IMR-90 (cell line): ENCODE data around the gene GNB2. TPM values are rescaled to one million over a fixed set of nuclear protein-coding genes. Genes with fewer than 3 reads are reported as not detected.

ENCODE experiments used
- ATAC-seq: fragments of 200-7000 bp; cut with Tn5 transposase; 2 replicates; pipeline ENCODE4 v1.9.1; 2020; ENCODE audit warnings: low read depth, mild to moderate bottlenecking, moderate library complexity
- BruUV-seq: library from RNA; stranded (reverse); fragments of 400-500 nt; replicated peaks from 2 replicates; lab custom pipeline; 2021; lab: Mats Ljungman, UMichigan
- CTCF ChIA-PET: fragments of 300-600 bp; formaldehyde crosslinking; extraction: SDS; loops from one replicate; lab custom pipeline; 2021; ENCODE audit warnings: antibody characterized with exemption; lab: Yijun Ruan, JAX
- POLR2A ChIA-PET: fragments of 300-600 bp; sonication (Branson Sonifier 250); formaldehyde crosslinking; loops from one replicate; lab custom pipeline; 2022; ENCODE audit warnings: antibody characterized with exemption; ENCODE audit not compliant: unreplicated experiment; lab: Charles Lee
- DNase-seq: peaks from one replicate; pipeline ENCODE4 v3.0.0; 2013
- H2AFZ ChIP-seq: replicated peaks from 2 replicates; pipeline ENCODE3; 2013; ENCODE audit warnings: low read length, mild to moderate bottlenecking; ENCODE audit not compliant: poor library complexity
- H2AK5ac ChIP-seq: 2 replicates; pipeline ENCODE4 v1.6.1; 2013; ENCODE audit warnings: low read depth, low read length, inconsistent platforms
- H2AK9ac ChIP-seq: replicated peaks from 2 replicates; pipeline ENCODE3; 2013; ENCODE audit warnings: mild to moderate bottlenecking, low read depth, low read length, moderate library complexity; ENCODE audit not compliant: poor library complexity
- H2BK120ac ChIP-seq: 2 replicates; pipeline ENCODE4 v1.6.1; 2013; ENCODE audit warnings: low read depth, low read length, inconsistent platforms
- H2BK15ac ChIP-seq: 3 replicates; pipeline ENCODE4 v1.6.1; 2013; ENCODE audit warnings: low read depth, low read length, inconsistent platforms
- H2BK20ac ChIP-seq: 2 replicates; pipeline ENCODE4 v1.6.1; 2013; ENCODE audit warnings: low read depth, mild to moderate bottlenecking, inconsistent platforms, low read length, moderate library complexity
- H2BK5ac ChIP-seq: 2 replicates; pipeline ENCODE4 v1.6.1; 2013; ENCODE audit warnings: mild to moderate bottlenecking, low read depth, low read length, inconsistent platforms; ENCODE audit not compliant: poor library complexity, severe bottlenecking
- H3K14ac ChIP-seq: replicated peaks from 2 replicates; pipeline ENCODE4 v1.6.1; 2013; ENCODE audit warnings: low read depth, low read length, inconsistent platforms
- H3K18ac ChIP-seq: 2 replicates; pipeline ENCODE4 v1.6.1; 2013; ENCODE audit warnings: low read depth, low read length, control low read depth
- H3K23ac ChIP-seq: 2 replicates; pipeline ENCODE4 v1.6.1; 2013; ENCODE audit warnings: low read depth, low read length, inconsistent platforms
- H3K27ac ChIP-seq: 2 replicates; pipeline ENCODE4 v1.5.1; 2013; ENCODE audit warnings: mild to moderate bottlenecking, control low read depth, low read length; ENCODE audit not compliant: insufficient read depth
- H3K27me3 ChIP-seq: 2 replicates; pipeline ENCODE4 v1.6.1; 2013; ENCODE audit warnings: low read length; ENCODE audit not compliant: control insufficient read depth, insufficient read depth
- H3K36me3 ChIP-seq: 2 replicates; pipeline ENCODE4 v1.6.1; 2013; ENCODE audit warnings: low read length, mixed read lengths; ENCODE audit not compliant: control insufficient read depth, insufficient read depth
- H3K4ac ChIP-seq: 2 replicates; pipeline ENCODE4 v1.6.1; 2013; ENCODE audit warnings: low read depth, low read length, inconsistent platforms
- H3K4me1 ChIP-seq: 2 replicates; pipeline ENCODE4 v1.6.1; 2013; ENCODE audit warnings: low read length, mixed read lengths; ENCODE audit not compliant: control insufficient read depth, insufficient read depth
- H3K4me2 ChIP-seq: 2 replicates; pipeline ENCODE4 v1.6.1; 2013; ENCODE audit warnings: low read depth, mild to moderate bottlenecking, control low read depth, low read length, moderate library complexity
- H3K4me3 ChIP-seq: 2 replicates; pipeline ENCODE4 v1.5.1; 2013; ENCODE audit warnings: low read depth, mild to moderate bottlenecking, control low read depth, low read length, moderate library complexity; ENCODE audit not compliant: insufficient read depth
- H3K56ac ChIP-seq: 2 replicates; pipeline ENCODE4 v1.6.1; 2013; ENCODE audit warnings: low read length, inconsistent platforms; ENCODE audit not compliant: insufficient read depth; ENCODE audit errors: extremely low read depth
- H3K79me1 ChIP-seq, 2 experiments: 2 replicates each; pipeline ENCODE4 v1.6.1; 2013; ENCODE audit warnings: low read length in 2 of 2, inconsistent platforms in 1 of 2, low read depth in 1 of 2
- H3K9ac ChIP-seq: 2 replicates; pipeline ENCODE4 v1.6.1; 2013; ENCODE audit warnings: low read depth, low read length, control low read depth
- H3K9me1 ChIP-seq: 2 replicates; pipeline ENCODE4 v1.6.1; 2013; ENCODE audit warnings: low read length, inconsistent platforms; ENCODE audit not compliant: insufficient read depth
- H3K9me3 ChIP-seq: 2 replicates; pipeline ENCODE4 v1.6.1; 2013; ENCODE audit warnings: low read length; ENCODE audit not compliant: control insufficient read depth, insufficient read depth
- H4K20me1 ChIP-seq: 2 replicates; pipeline ENCODE4 v1.6.1; 2013; ENCODE audit warnings: low read length, inconsistent platforms; ENCODE audit not compliant: insufficient read depth
- H4K5ac ChIP-seq: 2 replicates; pipeline ENCODE4 v1.6.1; 2013; ENCODE audit warnings: mild to moderate bottlenecking, low read depth, low read length, control low read depth
- H4K8ac ChIP-seq, 2 experiments: 2 replicates each; pipeline ENCODE4 v1.6.1; 2013; ENCODE audit warnings: low read depth in 2 of 2, low read length in 2 of 2, control low read depth in 1 of 2, inconsistent platforms in 1 of 2
- H4K91ac ChIP-seq: 2 replicates; pipeline ENCODE4 v1.6.1; 2013; ENCODE audit warnings: low read depth, low read length, inconsistent platforms; ENCODE audit not compliant: insufficient read depth
- FOS ChIP-seq: fragments of 150-350 bp; IDR thresholded peaks from 2 replicates; pipeline ENCODE4 v1.6.1; 2016; ENCODE audit warnings: low read depth, low read length
- MXI1 ChIP-seq: IDR thresholded peaks from 2 replicates; pipeline ENCODE4 v1.6.1; 2012; ENCODE audit warnings: low read depth, mild to moderate bottlenecking, low read length, moderate library complexity, borderline replicate concordance
- NFE2L2 ChIP-seq: fragments of 150-350 bp; IDR thresholded peaks from 2 replicates; pipeline ENCODE4 v1.6.1; 2016; ENCODE audit warnings: low read depth, mild to moderate bottlenecking, low read length
- WGBS, 2 experiments: methylation state at CpG; one replicate each; pipeline versions ENCODE4 v1.1.5 to v1.1.7; 2013; ENCODE audit warnings: missing lambda C conversion rate in 2 of 2; ENCODE audit not compliant: insufficient read length in 1 of 2; ENCODE audit errors: extremely low coverage in 2 of 2; 5-methylcytosine and 5-hydroxymethylcytosine counted together
- dilution Hi-C: fragments of 300-500 bp; cut with HindIII; formaldehyde crosslinking; loops from one replicate; pipeline ENCODE4 v1.14.3; 2018; ENCODE audit warnings: low sequenced_read_pairs; ENCODE audit not compliant: unreplicated experiment
- in situ Hi-C: fragments of 300-500 bp; cut with MboI; formaldehyde crosslinking; loops from 3 replicates; pipeline ENCODE4 v1.14.3; 2019; ENCODE audit warnings: low sequenced_read_pairs, inconsistent platforms, mixed read lengths
- intact Hi-C: fragments of 100-400 bp; cut with micrococcal nuclease; formaldehyde crosslinking; loops from 2 replicates; pipeline ENCODE4 v1.10.0; 2022
- polyA plus RNA-seq, 3 experiments: library from polyadenylated mRNA; depleted of rRNA; stranded (reverse); fragments of >200 nt; gene quantifications; 2 replicates each; pipeline ENCODE4 v1.2.3, GENCODE V29; 2012; ENCODE audit warnings: low replicate concordance in 1 of 3
- total RNA-seq: library from RNA; depleted of rRNA; stranded (reverse); fragments of >200 nt; gene quantifications from 2 replicates; pipeline ENCODE4 v1.2.3, GENCODE V29; 2012

The GNB2 gene
- total and polyA plus RNA-seq, 2 of the 4 experiments (the other 2 are of a cell fraction): 62.0 to 279 TPM

DNA sequence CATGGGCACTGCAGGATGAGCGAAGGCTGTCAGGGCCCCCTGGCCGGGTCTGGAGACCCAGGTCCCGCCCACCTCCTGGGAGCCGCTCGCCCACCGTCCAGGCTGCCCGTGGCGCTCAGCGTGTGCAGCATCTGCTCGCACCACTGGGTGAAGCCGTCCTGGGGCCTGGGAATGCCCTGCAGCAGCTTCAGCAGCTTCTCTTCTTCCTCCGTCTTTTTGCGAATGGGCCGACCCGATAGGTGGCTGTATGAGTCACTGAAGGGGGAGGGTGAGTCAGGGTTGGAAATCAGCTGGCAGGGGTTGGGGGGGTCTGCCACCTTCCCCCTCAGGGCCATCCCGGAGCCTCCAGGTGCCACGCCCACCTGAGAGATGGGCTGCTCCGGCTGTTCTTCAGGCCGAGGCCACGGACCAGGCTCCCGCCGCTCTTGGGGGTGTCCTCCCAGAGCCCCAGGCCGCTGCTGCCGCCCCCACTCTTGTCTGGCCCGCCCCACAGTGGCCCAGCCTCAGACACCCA is 8.7 kb downstream of the GNB2 start:
- Histone ChIP-seq H3K79me1 (peaks cover 6 to 34% of the 10 kb centered on the region in 2 experiments; a peak in 3 of 4 replicates), H3K9me3 (no peaks in the 10 kb centered on the region), H3K4ac (no peak overlapping the region), H2BK15ac (no peak overlapping the region), H3K9ac (no peak overlapping the region), H2BK20ac (no peak overlapping the region), H3K4me3 (no peak overlapping the region), H3K14ac (no peak overlapping the region), H3K9me1 (no peaks in the 10 kb centered on the region), H3K4me2 (no peak overlapping the region), H4K8ac (no peak overlapping the region), H3K18ac (no peak overlapping the region), H2BK5ac (no peak overlapping the region), H2AK5ac (no peak overlapping the region), H3K4me1 (peaks cover 5% of the 10 kb centered on the region; the same call in 1 of the 2 replicates), H3K56ac (no peak overlapping the region), H4K5ac (no peak overlapping the region), H2AK9ac (peak overlapping the region; percentile 86), H3K27me3 (no peaks in the 10 kb centered on the region), H2AFZ (peak overlapping the region; percentile 17), H3K23ac (no peak overlapping the region), H4K20me1 (peaks cover 41% of the 10 kb centered on the region), H2BK120ac (no peak overlapping the region), H4K91ac (no peak overlapping the region), H3K36me3 (peaks cover 91% of the 10 kb centered on the region), H3K27ac (no peak overlapping the region)
- in situ Hi-C loops (no loop called here), dilution Hi-C loops (no loop called here), intact Hi-C loops (no loop called here)
- 81% methylated on average over 5 of the region's 25 CpGs; no CpG with 5 or more reads in 1 of the 2 experiments for whole genome bisulfite sequencing, 2 experiments
- no TSS peak for BruUV-seq
- TF ChIP-seq FOS: peak; percentile 58
- TF ChIP-seq MXI1: no peak
- no peak for TF ChIP-seq NFE2L2
- DNase-seq: peak; percentile 45
- peak; percentile 18; the same call in 1 of the 2 replicates for ATAC-seq
- ChIA-PET CTCF (no interaction called here), POLR2A (no interaction called here)
